SJCRH30 (cell line): ENCODE data around the gene UBE2E2. TPM values are rescaled to one million over a fixed set of nuclear protein-coding genes. Genes with fewer than 3 reads are reported as not detected.

ENCODE experiments used
- DNase-seq, 2 experiments: peaks; one replicate each; pipeline ENCODE4 v3.0.0-alpha.2; 2015 to 2020
- H3K27ac ChIP-seq: fragments of 250-450 bp; sonication (Bioruptor Pico); 2 replicates; pipeline ENCODE4 v1.5.1; 2020; ENCODE audit warnings: mild to moderate bottlenecking, moderate library complexity
- H3K27me3 ChIP-seq: fragments of 250-450 bp; sonication (Bioruptor Pico); 2 replicates; pipeline ENCODE4 v1.5.1; 2020; ENCODE audit warnings: mild to moderate bottlenecking, moderate library complexity
- H3K36me3 ChIP-seq: fragments of 250-450 bp; sonication (Bioruptor Pico); 2 replicates; pipeline ENCODE4 v1.5.1; 2020; ENCODE audit warnings: mild to moderate bottlenecking, moderate library complexity
- H3K4me1 ChIP-seq: fragments of 250-450 bp; sonication (Bioruptor Pico); 2 replicates; pipeline ENCODE4 v1.5.1; 2020; ENCODE audit warnings: mild to moderate bottlenecking, moderate library complexity
- H3K4me3 ChIP-seq: fragments of 250-450 bp; sonication (Bioruptor Pico); 2 replicates; pipeline ENCODE4 v1.5.1; 2020; ENCODE audit warnings: mild to moderate bottlenecking, moderate library complexity
- H3K9me3 ChIP-seq: fragments of 250-450 bp; sonication (Bioruptor Pico); replicated peaks from 2 replicates; pipeline ENCODE4 v1.5.1; 2020; ENCODE audit warnings: mild to moderate bottlenecking, moderate library complexity
- total RNA-seq: library from RNA; depleted of rRNA; stranded (reverse); fragments of >200 nt; shearing (Covaris generic); gene quantifications from 2 replicates; pipeline ENCODE4 v1.2.3, GENCODE V29; 2014

Gene UBE2E2
- total RNA-seq, 1 experiment from 2014 or later = 96.3 TPM

GRCh38 chr3:23294770-23295387 lies 91.8 kb downstream of the UBE2E2 start:
- H3K4me3 ChIP-seq = no peak overlapping the region
- H3K9me3 ChIP-seq = no peaks in the 10 kb centered on the region; the same call in 1 of the 2 replicates
- DNase-seq = no peak
- H3K27me3 ChIP-seq = no peaks in the 10 kb centered on the region
- H3K27ac ChIP-seq = no peak overlapping the region
- peaks cover 9% of the 10 kb centered on the region; the same call in 1 of the 2 replicates for H3K4me1 ChIP-seq
- H3K36me3 ChIP-seq = no peaks in the 10 kb centered on the region; the same call in 1 of the 2 replicates

DNA sequence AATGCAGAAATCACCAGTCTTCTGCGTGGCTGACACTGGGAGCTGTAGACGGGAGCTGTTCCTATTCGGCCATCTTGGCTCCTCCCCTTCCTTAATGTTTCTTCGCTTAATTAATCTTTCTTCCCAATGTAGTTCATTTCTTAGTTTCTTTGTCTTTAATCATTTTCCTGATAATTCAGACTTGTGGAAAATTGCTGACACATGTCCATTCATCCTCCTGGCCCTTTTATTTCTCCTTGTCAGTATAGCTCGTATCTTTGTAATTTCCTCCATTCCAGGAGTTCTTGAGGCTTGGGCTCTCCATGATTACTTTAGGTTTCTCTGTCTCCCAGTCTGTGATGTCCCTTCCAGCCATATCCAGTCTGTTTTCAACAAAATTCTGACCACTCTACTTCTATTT lies 98.7 kb downstream of the UBE2E2 start:
- Histone ChIP-seq H3K27me3 (no peaks in the 10 kb centered on the region), H3K4me3 (no peak overlapping the region), H3K36me3 (no peaks in the 10 kb centered on the region), H3K27ac (no peak overlapping the region), H3K9me3 (no peaks in the 10 kb centered on the region; the same call in 1 of the 2 replicates), H3K4me1 (peaks cover 5% of the 10 kb centered on the region)
- no peak for DNase-seq

DNA sequence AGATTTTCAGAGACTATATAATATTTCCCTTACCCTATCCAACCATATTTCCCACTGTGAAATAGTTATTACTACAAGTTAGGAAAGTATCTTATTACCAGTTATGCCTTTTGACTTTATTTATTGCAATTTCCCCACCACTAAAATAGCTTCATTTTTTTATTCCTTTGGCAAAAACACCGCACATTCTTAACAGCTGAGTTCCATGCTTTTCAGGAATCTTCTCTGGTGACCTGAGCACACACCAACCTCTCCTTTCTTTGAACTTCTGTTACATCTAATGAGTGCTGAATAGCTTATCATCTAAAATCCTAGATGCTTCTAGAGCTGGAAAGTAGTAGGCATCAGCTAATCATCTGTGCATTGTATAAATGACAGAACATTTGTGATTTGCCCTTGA lies 99.1 kb downstream of the UBE2E2 start:
- H3K36me3 ChIP-seq = no peaks in the 10 kb centered on the region
- peaks cover 5% of the 10 kb centered on the region for H3K4me1 ChIP-seq
- H3K27ac ChIP-seq = no peak overlapping the region
- no peaks in the 10 kb centered on the region for H3K27me3 ChIP-seq
- no peaks in the 10 kb centered on the region for H3K9me3 ChIP-seq
- DNase-seq = no peak
- no peak overlapping the region for H3K4me3 ChIP-seq

DNA sequence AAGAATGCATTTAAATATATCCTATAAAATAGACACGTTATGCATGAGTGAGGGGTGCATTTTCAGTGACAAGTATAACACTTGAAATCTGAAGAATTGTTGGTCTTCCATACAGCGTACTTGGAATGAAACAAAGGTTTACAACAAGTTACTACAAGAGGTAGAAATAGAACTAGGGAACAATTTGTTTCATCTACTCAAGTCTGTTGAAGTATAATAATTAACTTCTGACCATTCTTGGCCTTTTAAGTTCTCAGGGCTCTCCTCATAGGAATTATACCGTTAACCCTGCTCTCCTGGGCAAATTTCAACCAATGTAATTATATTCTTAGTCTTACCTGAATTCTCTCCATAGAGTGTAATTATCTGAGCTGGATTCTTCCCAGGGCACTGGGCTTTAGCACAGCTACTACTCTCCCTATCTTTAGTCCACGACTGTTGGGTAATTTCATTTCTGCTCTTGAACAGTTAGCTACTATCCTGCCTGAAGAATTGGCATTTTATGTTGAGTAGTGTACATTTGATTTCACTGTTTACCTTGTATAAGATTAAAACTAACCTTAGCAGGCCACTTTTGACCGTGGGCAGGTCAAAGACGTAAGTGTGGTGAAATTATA lies 100.6 kb downstream of the UBE2E2 start:
- Histone ChIP-seq H3K36me3 (no peaks in the 10 kb centered on the region), H3K9me3 (no peaks in the 10 kb centered on the region), H3K27ac (no peak overlapping the region), H3K4me3 (no peak overlapping the region), H3K27me3 (no peaks in the 10 kb centered on the region), H3K4me1 (peaks cover 5% of the 10 kb centered on the region)
- no peak for DNase-seq

DNA sequence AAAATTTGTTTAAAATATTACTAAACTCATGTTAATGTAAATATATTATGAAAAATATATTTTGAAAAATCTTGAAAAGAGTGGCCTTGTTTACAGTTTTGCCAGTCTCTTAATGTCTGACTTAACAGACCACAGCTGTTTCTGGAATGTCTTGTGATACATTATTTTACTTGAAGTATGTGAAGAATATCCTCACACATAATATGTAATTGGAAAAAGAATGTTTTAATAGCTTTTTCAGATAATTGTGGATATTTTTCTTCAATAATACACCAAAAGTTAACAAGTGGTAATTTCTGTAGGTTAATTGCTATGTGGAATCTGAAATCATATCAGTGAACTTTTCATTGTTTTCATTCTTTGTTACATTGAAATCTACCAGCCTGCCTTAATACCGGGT lies 101.3 kb downstream of the UBE2E2 start:
- Histone ChIP-seq H3K4me1 (peaks cover 5% of the 10 kb centered on the region), H3K27ac (no peak overlapping the region), H3K9me3 (no peaks in the 10 kb centered on the region), H3K27me3 (no peaks in the 10 kb centered on the region), H3K4me3 (no peak overlapping the region), H3K36me3 (no peaks in the 10 kb centered on the region)
- no peak for DNase-seq

- no peak for DNase-seq
- Histone ChIP-seq H3K4me1 (peaks cover 16% of the 10 kb centered on the region), H3K36me3 (no peaks in the 10 kb centered on the region), H3K27ac (no peak overlapping the region), H3K4me3 (no peak overlapping the region), H3K27me3 (no peaks in the 10 kb centered on the region), H3K9me3 (no peaks in the 10 kb centered on the region)
These were observed 106.0 kb downstream of the UBE2E2 start for GRCh38 chr3:23308986-23309625.

GRCh38 chr3:23312866-23313265 lies 109.7 kb downstream of the UBE2E2 start:
- Histone ChIP-seq H3K9me3 (no peaks in the 10 kb centered on the region), H3K4me1 (peaks cover 11% of the 10 kb centered on the region), H3K27me3 (no peaks in the 10 kb centered on the region), H3K27ac (peak overlapping the region; percentile 32), H3K36me3 (no peaks in the 10 kb centered on the region), H3K4me3 (no peak overlapping the region)
- peak; percentile 40 to 80 for DNase-seq

DNA sequence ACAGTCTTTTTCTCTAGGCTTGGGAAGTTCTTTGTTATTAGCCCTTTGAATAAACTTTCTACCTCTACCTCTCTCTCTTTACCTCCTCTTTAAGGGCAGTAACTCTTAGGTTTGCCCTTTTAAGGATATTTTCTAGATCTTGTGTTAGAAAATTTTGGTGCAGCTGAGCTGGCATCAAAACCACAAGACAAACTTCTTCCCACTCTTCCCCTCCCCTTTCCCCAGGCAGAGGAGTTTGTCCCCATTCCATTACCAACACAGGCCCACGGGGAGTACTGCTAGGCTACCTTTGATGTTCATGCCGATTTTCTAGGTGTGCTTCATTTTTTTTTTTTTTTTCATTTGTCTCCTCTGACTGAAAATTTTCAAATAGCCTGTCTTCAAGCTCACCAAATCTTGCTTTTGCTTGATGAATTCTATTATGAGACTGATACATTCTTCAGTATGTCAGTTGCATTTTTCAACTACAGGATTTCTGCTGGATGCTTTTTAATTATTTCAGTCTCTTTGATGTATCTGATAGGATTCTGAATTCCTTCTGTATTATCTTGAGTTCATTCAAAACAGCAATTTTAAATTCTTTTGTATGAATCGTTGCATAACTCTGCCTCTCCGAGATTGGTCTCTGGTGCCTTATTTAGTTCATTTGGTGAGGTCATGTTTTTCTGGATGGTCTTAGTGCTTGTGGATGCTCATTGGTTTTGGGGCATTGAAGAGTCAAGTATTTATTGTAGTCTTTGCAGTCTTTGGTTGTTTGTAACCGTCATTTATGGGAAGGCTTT lies 112.0 kb downstream of the UBE2E2 start:
- H3K4me1 ChIP-seq = peaks cover 11% of the 10 kb centered on the region
- no peak for DNase-seq
- no peaks in the 10 kb centered on the region for H3K27me3 ChIP-seq
- H3K36me3 ChIP-seq = no peaks in the 10 kb centered on the region
- no peak overlapping the region for H3K27ac ChIP-seq
- H3K4me3 ChIP-seq = no peak overlapping the region
- 0 out of 2 replicates have a peak, but pooled peaks cover 2% of the 10 kb centered on the region for H3K9me3 ChIP-seq

DNA sequence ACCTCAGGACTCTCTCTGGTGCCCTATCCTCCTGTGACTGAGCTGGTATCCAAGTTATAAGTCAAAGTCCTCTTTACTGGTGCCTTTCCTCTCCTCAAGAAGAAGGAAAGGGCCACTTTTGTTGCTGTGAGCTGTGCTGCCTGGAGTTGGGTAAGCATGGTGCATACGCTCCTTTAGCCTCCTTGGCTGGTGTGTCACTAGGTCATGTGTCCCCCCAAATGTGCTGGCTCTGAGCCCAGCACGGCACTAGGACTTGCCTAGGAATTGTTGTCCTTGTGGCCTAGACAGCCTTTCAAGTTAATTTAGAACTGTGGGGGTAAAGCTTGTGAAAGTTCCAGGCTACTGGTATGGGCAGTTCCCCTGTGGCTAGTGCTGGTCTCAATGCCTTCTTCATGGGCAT lies 113.8 kb downstream of the UBE2E2 start:
- Histone ChIP-seq H3K4me1 (peaks cover 11% of the 10 kb centered on the region), H3K27ac (no peak overlapping the region), H3K36me3 (no peaks in the 10 kb centered on the region), H3K9me3 (0 out of 2 replicates have a peak, but pooled peaks cover 2% of the 10 kb centered on the region), H3K27me3 (no peaks in the 10 kb centered on the region), H3K4me3 (no peak overlapping the region)
- no peak for DNase-seq

- H3K27me3 ChIP-seq = no peaks in the 10 kb centered on the region
- H3K4me3 ChIP-seq = no peak overlapping the region
- H3K36me3 ChIP-seq = no peaks in the 10 kb centered on the region
- no peak overlapping the region for H3K27ac ChIP-seq
- peaks cover 4% of the 10 kb centered on the region for H3K4me1 ChIP-seq
- H3K9me3 ChIP-seq = 0 out of 2 replicates have a peak, but pooled peaks cover 2% of the 10 kb centered on the region
- DNase-seq = no peak
These were observed 116.5 kb downstream of the UBE2E2 start for GRCh38 chr3:23319366-23320312.

DNA sequence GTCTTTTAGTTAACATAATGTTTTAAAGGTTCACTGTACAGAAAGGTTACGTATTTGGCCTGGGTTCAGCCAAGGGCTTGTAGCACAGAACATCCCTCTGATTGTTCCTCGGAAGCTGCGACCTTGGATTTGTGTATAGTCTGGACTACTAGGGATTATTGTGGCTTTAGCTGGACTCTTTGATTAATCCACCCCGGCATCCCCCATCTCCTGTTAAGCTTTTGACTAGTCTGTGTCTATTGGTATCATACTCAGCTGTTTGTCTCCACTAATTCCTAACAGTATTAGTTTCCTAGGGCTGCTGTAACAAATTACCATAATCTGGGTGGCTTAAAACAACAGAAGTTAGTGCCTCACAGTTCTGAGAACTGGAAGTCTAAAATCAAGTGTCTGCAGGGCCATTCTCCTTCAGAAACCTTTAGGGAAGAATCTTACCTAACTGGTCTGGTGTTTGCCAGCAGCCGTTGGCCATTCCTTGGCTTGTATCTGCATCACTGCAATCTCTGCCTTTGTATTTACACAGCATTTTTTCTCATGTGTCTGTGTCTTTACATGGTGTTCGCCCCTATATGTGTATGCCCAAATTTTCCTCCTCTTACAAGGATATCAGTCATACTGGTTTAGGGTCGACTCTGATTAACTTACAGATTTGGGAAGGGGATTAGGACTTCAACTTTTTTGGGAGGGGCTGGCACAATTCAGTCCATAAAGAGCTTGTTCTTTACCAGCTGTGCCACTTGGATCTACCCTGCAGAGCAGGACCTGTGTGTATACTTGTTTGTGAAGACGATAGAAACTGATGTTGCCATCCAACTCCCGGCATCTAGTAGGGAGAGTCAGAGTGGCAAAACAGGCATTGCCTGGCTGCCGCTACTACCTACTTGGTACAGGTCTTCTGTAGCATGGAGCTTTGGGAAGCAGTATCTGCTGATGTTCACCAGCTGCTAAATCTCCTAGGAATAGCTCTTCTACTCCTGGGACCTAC lies 117.8 kb downstream of the UBE2E2 start:
- H3K36me3 ChIP-seq = no peaks in the 10 kb centered on the region
- H3K4me1 ChIP-seq = peaks cover 11% of the 10 kb centered on the region
- no peak overlapping the region for H3K27ac ChIP-seq
- no peak overlapping the region for H3K4me3 ChIP-seq
- 0 out of 2 replicates have a peak, but pooled peaks cover 2% of the 10 kb centered on the region for H3K9me3 ChIP-seq
- no peaks in the 10 kb centered on the region for H3K27me3 ChIP-seq
- DNase-seq = peak; percentile 42 to 63

GRCh38 chr3:23324745-23325144 lies 121.6 kb downstream of the UBE2E2 start:
- no peak for DNase-seq
- no peak overlapping the region for H3K27ac ChIP-seq
- H3K36me3 ChIP-seq = no peaks in the 10 kb centered on the region

GRCh38 chr3:23325466-23326065 lies 122.4 kb downstream of the UBE2E2 start:
- no peak overlapping the region for H3K27ac ChIP-seq
- no peak for DNase-seq
- no peaks in the 10 kb centered on the region for H3K9me3 ChIP-seq
- H3K4me1 ChIP-seq = peaks cover 18% of the 10 kb centered on the region
- no peak overlapping the region for H3K4me3 ChIP-seq
- no peaks in the 10 kb centered on the region for H3K36me3 ChIP-seq
- no peaks in the 10 kb centered on the region for H3K27me3 ChIP-seq

More at GRCh38 chr3:23324745-23325144, 121.6 kb downstream of the UBE2E2 start:
- no peaks in the 10 kb centered on the region for H3K27me3 ChIP-seq
- H3K9me3 ChIP-seq = no peaks in the 10 kb centered on the region
- peaks cover 11% of the 10 kb centered on the region for H3K4me1 ChIP-seq
- H3K4me3 ChIP-seq = no peak overlapping the region
